ENCODE data around the gene UGT1A9. TPM values are rescaled to one million over a fixed set of nuclear protein-coding genes. Genes with fewer than 3 reads are reported as not detected.
"Not testable (repeated sequence)": the region's sequence is repeated elsewhere in the genome, so short reads cannot be mapped to it uniquely, and the experiment has no call there.

UGT1A9 gene
- total RNA-seq: not detected
- polyA plus RNA-seq (2013, experiment 1 of 2): not detected
- polyA plus RNA-seq (2013, experiment 2 of 2): not detected
- long read RNA-seq, experiment 1: 0 reads
- long read RNA-seq, experiment 2: 0 reads
- long read RNA-seq, experiment 3: 0 reads
- long read RNA-seq, experiment 4: 0 reads

GRCh38 chr2:233671290-233672161 is at the start of gene UGT1A9:
UGT1A9 (plus strand) TSS chr2:233671898; CDS start chr2:233671935, 37 bp downstream.
- Histone ChIP-seq H3K9me3 (ENCODE audit: control insufficient read depth, low read length) (no peaks in the 10 kb centered on the region), H3K36me3 (ENCODE audit: control insufficient read depth, insufficient read depth, low read length) (no peaks in the 10 kb centered on the region), H3K9ac (ENCODE audit: extremely low read depth, low read length, poor library complexity, severe bottlenecking) (no peak within 1 kb of the TSS), H3K27me3 (ENCODE audit: control insufficient read depth, insufficient read depth, low read length, poor library complexity, severe bottlenecking) (no peaks in the 10 kb centered on the region), H3K4me3 (ENCODE audit: low read length) (no peak within 1 kb of the TSS), H3K27ac (ENCODE audit: low read depth, low read length) (no peak within 1 kb of the TSS), H3K4me1 (ENCODE audit: control insufficient read depth, insufficient read depth, low read length) (no peaks in the 10 kb centered on the region)
- H3K4me3 Mint-ChIP-seq: no peak within 1 kb of the TSS
- WGBS, 2 experiments (ENCODE audit: insufficient coverage in 1 of 2, insufficient read length in 1 of 2): 82 to 87% methylated on average over 2 to 5 of the region's 5 CpGs
- no peaks in the 10 kb centered on the region for H3K36me3 Mint-ChIP-seq (ENCODE audit: low read depth)
- no peaks in the 10 kb centered on the region for H3K9me3 Mint-ChIP-seq
- peaks cover 10% of the 10 kb centered on the region for H3K27me3 Mint-ChIP-seq (ENCODE audit: insufficient read depth)
- no peak within 1 kb of the TSS for H3K27ac Mint-ChIP-seq
- no peak for TF ChIP-seq CTCF (conservative IDR thresholded peaks at IDR 0.05)
- no peaks in the 10 kb centered on the region for H3K4me1 Mint-ChIP-seq
- DNase-seq: no peak

- no peak for TF ChIP-seq CTCF (conservative IDR thresholded peaks at IDR 0.05)
- Histone ChIP-seq H3K27ac (ENCODE audit: low read depth, low read length) (no peak overlapping the region), H3K36me3 (ENCODE audit: control insufficient read depth, insufficient read depth, low read length) (no peaks in the 10 kb centered on the region), H3K27me3 (ENCODE audit: control insufficient read depth, insufficient read depth, low read length, poor library complexity, severe bottlenecking) (no peaks in the 10 kb centered on the region), H3K9me3 (ENCODE audit: control insufficient read depth, low read length) (no peaks in the 10 kb centered on the region), H3K9ac (ENCODE audit: extremely low read depth, low read length, poor library complexity, severe bottlenecking) (no peak overlapping the region), H3K4me3 (ENCODE audit: low read length) (no peak overlapping the region), H3K4me1 (ENCODE audit: control insufficient read depth, insufficient read depth, low read length) (no peaks in the 10 kb centered on the region)
- Mint-ChIP-seq H3K4me1 (no peaks in the 10 kb centered on the region), H3K4me3 (no peak overlapping the region), H3K36me3 (ENCODE audit: low read depth) (no peaks in the 10 kb centered on the region), H3K27me3 (ENCODE audit: insufficient read depth) (peaks cover 11% of the 10 kb centered on the region), H3K9me3 (peaks cover 15% of the 10 kb centered on the region), H3K27ac (no peak overlapping the region)
- DNase-seq: no peak
- WGBS, 2 experiments (ENCODE audit: insufficient coverage in 1 of 2, insufficient read length in 1 of 2): 65 to 72% methylated on average over 5 of the region's 5 CpGs
Observed at GRCh38 chr2:233627331-233628025, 44.2 kb upstream of the UGT1A9 start.

GRCh38 chr2:233636306-233636705 is 35.4 kb upstream of the UGT1A9 start, which contains the start of gene UGT1A10:
UGT1A10 (plus strand) TSS chr2:233636448; CDS start chr2:233636523, 75 bp downstream.
- not testable (repeated sequence) for H3K36me3 ChIP-seq (ENCODE audit: control insufficient read depth, insufficient read depth, low read length); H3K4me1 Mint-ChIP-seq
- WGBS, 2 experiments (ENCODE audit: insufficient coverage in 1 of 2, insufficient read length in 1 of 2): 93 to 96% methylated on average over 5 to 10 of the region's 10 CpGs

More at GRCh38 chr2:233636306-233636705, 35.4 kb upstream of the UGT1A9 start, which contains the start of gene UGT1A10:
- H3K4me1 ChIP-seq (ENCODE audit: control insufficient read depth, insufficient read depth, low read length); DNase-seq; H3K9me3 ChIP-seq (ENCODE audit: control insufficient read depth, low read length); H3K27ac Mint-ChIP-seq; H3K4me3 Mint-ChIP-seq; H3K27me3 ChIP-seq (ENCODE audit: control insufficient read depth, insufficient read depth, low read length, poor library complexity, severe bottlenecking); H3K9me3 Mint-ChIP-seq; H3K9ac ChIP-seq (ENCODE audit: extremely low read depth, low read length, poor library complexity, severe bottlenecking); H3K27ac ChIP-seq (ENCODE audit: low read depth, low read length); H3K4me3 ChIP-seq (ENCODE audit: low read length); H3K36me3 Mint-ChIP-seq (ENCODE audit: low read depth): not testable (repeated sequence)
- peaks cover 16% of the 10 kb centered on the region for H3K27me3 Mint-ChIP-seq (ENCODE audit: insufficient read depth)

All from endodermal cell (in vitro differentiated cells).